Measurements from ENCODE around the gene TERT. TPM values are rescaled to one million over a fixed set of nuclear protein-coding genes. Genes with fewer than 3 reads are reported as not detected.
A peak's percentile ranks its signal among the peaks of the same experiment; 100 is the strongest.
"Not testable (repeated sequence)": the region's sequence is repeated elsewhere in the genome, so short reads cannot be mapped to it uniquely, and the experiment has no call there.

TERT gene
- total RNA-seq, 1 experiment from 2014 or later, result 0.42 TPM

DNA sequence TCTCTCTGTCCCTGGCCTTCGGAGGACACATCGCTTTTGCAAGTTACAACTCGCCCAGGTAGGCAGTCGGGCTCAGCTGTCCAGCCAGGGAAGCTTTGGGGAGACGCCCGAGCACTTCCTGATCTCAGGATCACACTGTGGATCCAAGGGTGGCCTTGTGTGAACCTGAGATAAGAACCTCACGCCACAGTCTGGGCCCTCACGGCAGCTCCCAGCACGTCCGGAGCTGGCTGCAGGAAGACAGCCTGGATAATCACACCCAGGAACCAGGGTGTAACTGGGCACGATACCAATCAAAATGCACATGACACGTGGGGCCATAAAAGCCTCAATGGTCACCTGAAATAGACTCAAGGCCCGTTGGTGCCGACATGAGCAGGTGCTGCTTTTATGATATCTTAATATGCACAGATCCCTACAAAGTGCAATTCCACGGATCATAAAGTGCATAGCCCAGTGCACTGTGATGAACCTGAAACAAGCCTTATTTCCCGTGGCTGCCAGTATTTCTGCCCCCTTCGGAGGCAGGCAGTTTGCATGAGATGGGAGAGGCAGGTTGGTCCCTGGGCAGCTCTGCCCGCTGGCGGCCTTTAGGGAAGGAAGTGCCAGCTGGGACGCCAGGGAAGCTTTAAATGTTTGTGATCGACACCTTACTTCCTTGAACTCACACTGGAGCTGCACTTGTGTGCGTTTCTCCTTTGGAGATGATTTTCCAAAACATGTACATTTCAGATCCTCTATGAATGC, 55.2 kb downstream of the TERT start:
- in situ Hi-C loops (cut with HindIII; ENCODE audit: low pct_unique_long_range_greater_than_20kb, low sequenced_read_pairs), result no loop called here
- DNase-seq (ENCODE audit: low read depth, low spot score), result no peak

DNA sequence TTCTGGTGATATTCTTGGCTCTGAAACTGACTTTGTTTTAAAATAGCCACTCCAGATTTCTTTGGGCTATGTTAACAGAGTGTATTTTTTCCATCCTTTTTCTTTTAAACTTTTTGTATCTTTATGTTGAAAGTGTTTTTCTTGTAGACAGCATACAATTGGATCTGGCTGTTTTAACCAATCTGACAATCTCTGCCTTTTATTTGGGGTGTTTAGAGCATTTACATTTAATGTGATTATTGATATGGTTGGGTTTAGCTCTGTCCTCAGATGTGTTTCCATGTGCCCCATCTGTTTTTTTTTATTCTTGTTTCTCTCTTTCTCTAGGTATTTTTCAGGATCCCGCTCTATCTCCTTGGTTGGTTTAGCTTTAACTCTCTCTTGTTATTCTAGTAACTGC, 59.0 kb downstream of the TERT start:
- DNase-seq (ENCODE audit: low read depth, low spot score), result no peak
- in situ Hi-C loops (cut with HindIII; ENCODE audit: low pct_unique_long_range_greater_than_20kb, low sequenced_read_pairs), result no loop called here

GRCh38 chr5:1235379-1235778, 59.5 kb downstream of the TERT start:
- in situ Hi-C loops (cut with HindIII; ENCODE audit: low pct_unique_long_range_greater_than_20kb, low sequenced_read_pairs), result no loop called here
- peak; percentile 50 for DNase-seq (ENCODE audit: low read depth, low spot score)

GRCh38 chr5:1232780-1233179, 62.1 kb downstream of the TERT start:
- in situ Hi-C loops (cut with HindIII; ENCODE audit: low pct_unique_long_range_greater_than_20kb, low sequenced_read_pairs), result no loop called here
- DNase-seq (ENCODE audit: low read depth, low spot score), result no peak

DNA sequence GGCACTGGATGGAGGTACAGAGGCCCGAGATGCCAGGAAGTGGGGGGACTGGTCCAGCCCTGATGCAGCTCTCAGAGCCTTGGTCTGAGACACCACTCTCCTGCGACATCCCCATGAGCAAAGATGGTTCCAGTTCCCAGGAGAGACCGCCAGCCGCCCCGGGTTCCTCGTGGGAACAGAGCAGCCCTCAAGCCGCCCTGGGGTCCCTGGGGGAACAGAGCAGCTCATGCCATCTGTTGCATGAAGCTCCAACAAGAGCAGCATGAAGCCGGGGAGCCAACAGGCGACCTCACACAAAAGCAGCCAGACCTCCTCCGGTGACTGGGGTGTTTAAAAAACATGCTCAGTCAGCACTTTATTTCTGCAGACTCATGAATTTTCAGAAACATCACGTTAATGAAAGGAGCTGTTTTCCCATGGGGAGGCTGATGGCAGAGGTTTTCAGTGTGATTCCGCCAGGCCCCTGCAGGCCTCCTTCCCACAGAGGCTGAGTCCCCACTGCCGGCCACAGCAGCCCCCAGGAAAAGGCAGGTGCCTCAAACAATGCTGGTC, 63.4 kb downstream of the TERT start:
- in situ Hi-C loops (cut with HindIII; ENCODE audit: low pct_unique_long_range_greater_than_20kb, low sequenced_read_pairs), result no loop called here
- no peak for DNase-seq (ENCODE audit: low read depth, low spot score)

DNA sequence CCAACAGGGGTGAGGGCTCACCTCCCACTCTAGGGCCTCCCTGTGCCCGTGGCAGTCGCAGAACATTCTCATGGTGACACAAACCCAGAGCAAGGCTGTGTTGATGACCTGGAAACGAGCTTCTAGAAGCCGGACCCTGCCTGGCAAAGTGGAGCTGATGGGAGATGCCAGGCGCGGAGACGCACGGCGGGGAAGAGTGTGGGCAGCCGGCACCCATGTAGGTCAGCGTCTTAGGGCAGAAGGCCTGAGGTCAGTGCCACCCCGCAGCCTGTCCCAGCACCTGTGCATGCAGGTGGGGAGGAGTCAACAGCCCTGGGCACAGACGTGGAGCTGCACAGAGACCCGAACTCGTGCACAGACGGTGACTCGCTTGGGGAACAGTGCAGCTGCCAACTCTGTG, 64.3 kb downstream of the TERT start:
- DNase-seq (ENCODE audit: low read depth, low spot score), result no peak
- in situ Hi-C loops (cut with HindIII; ENCODE audit: low pct_unique_long_range_greater_than_20kb, low sequenced_read_pairs), result no loop called here

- in situ Hi-C loops (cut with HindIII; ENCODE audit: low pct_unique_long_range_greater_than_20kb, low sequenced_read_pairs), result no loop called here
- no peak for DNase-seq (ENCODE audit: low read depth, low spot score)
Measured at GRCh38 chr5:1229822-1230221, 65.0 kb downstream of the TERT start.

GRCh38 chr5:1229023-1229422, 65.8 kb downstream of the TERT start:
- in situ Hi-C loops (cut with HindIII; ENCODE audit: low pct_unique_long_range_greater_than_20kb, low sequenced_read_pairs), result not testable (repeated sequence)

DNA sequence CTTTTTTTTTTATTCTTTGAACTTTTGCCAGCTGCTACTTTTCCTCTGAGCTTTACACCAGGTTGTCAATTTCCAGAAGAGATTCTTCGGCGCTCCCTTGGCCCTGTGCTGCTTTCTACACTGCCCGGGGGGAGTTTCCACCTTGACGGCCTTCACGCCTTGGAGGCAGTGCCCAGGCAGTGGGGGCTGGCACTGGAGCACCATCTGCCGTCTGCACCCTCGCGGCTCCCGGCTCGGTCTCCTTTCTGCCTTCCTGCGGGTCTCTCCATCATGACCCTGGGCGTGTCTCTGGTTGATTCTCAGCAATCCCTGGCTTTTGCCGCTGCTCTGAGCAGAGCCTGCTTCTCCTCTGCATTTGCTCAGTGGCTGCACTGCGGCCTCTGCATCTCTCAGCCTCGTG, 66.7 kb downstream of the TERT start:
- in situ Hi-C loops (cut with HindIII; ENCODE audit: low pct_unique_long_range_greater_than_20kb, low sequenced_read_pairs), result no loop called here
- no peak for DNase-seq (ENCODE audit: low read depth, low spot score)

More at GRCh38 chr5:1229023-1229422, 65.8 kb downstream of the TERT start:
- DNase-seq (ENCODE audit: low read depth, low spot score), result not testable (repeated sequence)

DNA sequence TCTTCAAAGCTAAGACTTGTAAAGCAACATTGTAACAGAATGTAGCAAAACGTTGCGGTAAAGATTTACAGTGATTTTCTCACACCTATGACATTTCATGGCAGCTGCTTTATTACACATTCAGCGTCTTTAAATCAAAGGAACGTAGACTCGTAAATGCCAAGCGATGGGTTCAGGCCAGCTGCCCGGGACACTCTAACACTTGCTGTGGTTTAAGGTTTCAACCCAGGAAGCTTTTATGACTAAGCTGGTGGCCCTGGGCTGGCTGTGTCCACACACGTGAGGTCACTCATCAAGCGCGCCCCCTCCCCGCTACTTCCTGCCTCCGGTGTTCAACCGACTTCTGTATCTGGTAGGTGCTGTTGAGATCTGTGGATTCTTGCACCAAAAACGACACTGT, 67.2 kb downstream of the TERT start:
- no peak for DNase-seq (ENCODE audit: low read depth, low spot score)
- in situ Hi-C loops (cut with HindIII; ENCODE audit: low pct_unique_long_range_greater_than_20kb, low sequenced_read_pairs), result no loop called here

DNA sequence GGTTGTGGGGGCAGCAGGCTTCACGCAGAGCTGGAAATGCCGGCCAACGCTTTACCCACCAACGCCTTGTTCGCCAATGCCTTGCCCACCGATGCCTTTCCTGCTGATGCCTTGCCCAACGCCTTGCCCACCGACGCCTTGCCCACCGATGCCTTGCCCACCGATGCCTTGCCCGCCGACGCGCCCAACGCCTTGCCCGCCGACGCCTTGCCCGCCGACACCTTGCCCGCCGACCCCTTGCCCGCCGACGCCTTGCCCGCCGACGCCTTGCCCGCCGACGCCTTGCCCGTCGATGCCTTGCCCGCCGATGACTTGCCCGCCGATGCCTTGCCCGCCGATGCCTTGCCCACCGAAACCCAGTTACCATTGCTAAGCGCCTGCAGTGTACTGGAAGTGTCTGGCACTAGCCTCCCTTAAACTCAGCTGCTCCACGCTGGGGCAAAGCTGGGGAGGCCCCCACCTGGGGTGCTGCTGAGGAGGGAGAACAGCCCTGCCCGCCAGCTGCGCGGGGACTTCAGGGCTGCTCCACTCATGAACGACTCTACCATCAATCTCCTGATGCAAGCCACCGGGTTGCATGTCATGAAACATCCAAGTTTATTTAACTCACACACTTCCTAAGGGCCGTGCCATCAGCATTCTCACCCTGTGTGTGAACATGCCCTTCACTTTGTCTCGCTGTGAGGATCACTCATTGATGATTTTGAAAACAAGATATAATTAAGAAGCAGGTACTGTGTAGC, 67.9 kb downstream of the TERT start:
- in situ Hi-C loops (cut with HindIII; ENCODE audit: low pct_unique_long_range_greater_than_20kb, low sequenced_read_pairs), result no loop called here
- no peak for DNase-seq (ENCODE audit: low read depth, low spot score)

DNA sequence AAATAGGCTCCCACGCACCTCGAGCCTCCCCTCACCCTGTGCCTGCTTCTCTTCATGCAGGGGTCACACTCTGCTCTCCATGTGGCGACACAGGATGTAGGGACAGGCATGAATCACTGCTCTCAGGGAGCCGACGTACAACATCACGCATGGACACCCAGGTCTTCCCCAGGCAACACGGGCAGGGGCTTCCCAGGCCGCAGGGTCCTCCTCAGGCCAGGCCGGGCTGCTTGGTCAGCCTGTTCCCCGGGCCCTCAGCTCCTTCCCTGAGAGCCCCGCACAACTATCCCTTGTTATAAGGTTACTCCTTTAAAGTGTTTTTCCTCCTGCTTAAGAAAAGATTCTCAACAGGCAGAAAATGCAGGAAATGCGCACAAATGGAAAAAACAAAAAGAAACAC, 68.6 kb downstream of the TERT start:
- in situ Hi-C loops (cut with HindIII; ENCODE audit: low pct_unique_long_range_greater_than_20kb, low sequenced_read_pairs), result no loop called here
- DNase-seq (ENCODE audit: low read depth, low spot score), result no peak

DNA sequence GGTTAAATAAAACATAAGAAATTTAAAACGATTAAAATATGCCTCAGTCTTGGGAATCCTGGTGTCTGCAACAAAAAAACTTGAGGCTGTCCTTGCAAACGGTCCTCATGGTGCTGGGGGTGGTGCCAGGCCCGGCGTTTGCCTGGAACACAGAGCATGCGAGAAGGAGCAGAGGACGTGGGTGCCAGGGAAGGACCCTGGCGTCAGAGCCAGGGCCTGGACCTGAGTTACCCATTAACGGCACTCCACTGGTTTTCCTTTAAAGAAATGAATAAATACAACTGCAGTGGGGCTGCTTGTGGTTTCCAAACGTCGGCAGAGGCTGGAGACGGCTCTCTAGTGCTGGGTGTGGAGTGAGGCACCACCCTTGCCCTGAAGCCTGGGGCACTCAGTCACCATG, 69.8 kb downstream of the TERT start, which contains the start of gene SLC6A18:
Gene SLC6A18, plus strand, starts transcription at position 301 of the 400 bp plus-strand sequence. Its CDS starts 97 bp downstream, at position 398.
- DNase-seq (ENCODE audit: low read depth, low spot score), result no peak
- in situ Hi-C loops (cut with HindIII; ENCODE audit: low pct_unique_long_range_greater_than_20kb, low sequenced_read_pairs), result no loop called here

GRCh38 chr5:1224631-1225030, 70.2 kb downstream of the TERT start:
- in situ Hi-C loops (cut with HindIII; ENCODE audit: low pct_unique_long_range_greater_than_20kb, low sequenced_read_pairs), result no loop called here
- no peak for DNase-seq (ENCODE audit: low read depth, low spot score)

DNA sequence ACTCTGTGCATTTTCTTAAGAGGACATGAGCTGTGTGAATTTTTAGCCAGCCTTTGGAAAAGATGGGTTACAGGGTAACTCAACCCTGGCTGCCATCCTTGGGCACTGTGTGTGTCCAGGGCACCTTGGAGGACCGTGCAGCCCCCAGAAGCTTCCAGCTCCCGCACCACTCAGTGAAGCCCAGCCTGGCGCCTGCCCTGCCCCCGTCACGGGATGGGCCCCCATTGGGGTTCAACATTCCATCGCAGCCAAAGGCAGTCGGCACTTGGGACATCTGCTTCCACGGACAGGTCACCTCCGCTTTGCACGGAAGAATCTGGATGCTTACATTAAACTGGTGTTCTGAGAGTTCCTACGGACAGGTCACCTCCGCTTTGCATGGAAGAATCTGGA, 71.6 kb downstream of the TERT start:
- DNase-seq (ENCODE audit: low read depth, low spot score), result no peak
- in situ Hi-C loops (cut with HindIII; ENCODE audit: low pct_unique_long_range_greater_than_20kb, low sequenced_read_pairs), result no loop called here

GRCh38 chr5:1222621-1223277, 72.1 kb downstream of the TERT start:
- no peak for DNase-seq (ENCODE audit: low read depth, low spot score)

GRCh38 chr5:1222147-1222546, 72.7 kb downstream of the TERT start:
- in situ Hi-C loops (cut with HindIII; ENCODE audit: low pct_unique_long_range_greater_than_20kb, low sequenced_read_pairs), result no loop called here
- DNase-seq (ENCODE audit: low read depth, low spot score), result no peak

More at GRCh38 chr5:1222621-1223277, 72.1 kb downstream of the TERT start:
- in situ Hi-C loops (cut with HindIII; ENCODE audit: low pct_unique_long_range_greater_than_20kb, low sequenced_read_pairs), result no loop called here

- in situ Hi-C loops (cut with HindIII; ENCODE audit: low pct_unique_long_range_greater_than_20kb, low sequenced_read_pairs), result no loop called here
- DNase-seq (ENCODE audit: low read depth, low spot score), result no peak
Measured at GRCh38 chr5:1221721-1222120, 73.1 kb downstream of the TERT start.
